Adrenal gland (tissue), 5 donors: ENCODE data around the gene PPP1R12C.

Experiments
- CTCF ChIP-seq, 6 experiments: fragments of 450-650 bp in 4 of 6; fragments of 200-600 bp in 2 of 6; sonication (generic) in 1 of 6; IDR thresholded peaks; 1 replicate in 5 of 6; 2 replicates in 1 of 6; pipeline versions ENCODE4 v1.5.1 to v1.8.0; 2016 to 2021; ENCODE audit warnings: antibody characterized with exemption in 6 of 6, mild to moderate bottlenecking in 2 of 6, moderate library complexity in 1 of 6
- POLR2A ChIP-seq, 2 donors: fragments of 450-650 bp; IDR thresholded peaks; one replicate each; pipeline ENCODE4 v1.6.1; 2017; ENCODE audit warnings: antibody characterized with exemption in 2 of 2, mild to moderate bottlenecking in 2 of 2, moderate library complexity in 1 of 2
- donor health status: DM: no; HTN: no; CAD: no.

GRCh38 chr19:55112777-55113569, 4.5 kb downstream of the PPP1R12C start:
- TF ChIP-seq CTCF (IDR thresholded peaks at IDR 0.05) (no peak), POLR2A (IDR thresholded peaks at IDR 0.05) (no peak)
